Vagina (tissue), 2 donors: ENCODE data around the gene MTHFD1L. TPM values are rescaled to one million over a fixed set of nuclear protein-coding genes. Genes with fewer than 3 reads are reported as not detected.
"Not testable (repeated sequence)": the region's sequence is repeated elsewhere in the genome, so short reads cannot be mapped to it uniquely, and the experiment has no call there.

Experiments used
- DNase-seq, 2 donors: peaks; one replicate each; pipeline ENCODE4 v3.0.0-alpha.2; 2017; ENCODE audit errors: extremely low spot score in 2 of 2
- H3K27ac ChIP-seq: fragments of 200-600 bp; sonication (generic); one replicate; pipeline ENCODE4 v1.5.1; 2019
- H3K27me3 ChIP-seq: fragments of 200-600 bp; sonication (generic); one replicate; pipeline ENCODE4 v1.5.1; 2019
- H3K36me3 ChIP-seq, 2 donors: fragments of 200-600 bp; sonication (generic); one replicate each; pipeline ENCODE4 v1.5.1; 2017 to 2019
- H3K4me1 ChIP-seq: fragments of 200-600 bp; sonication (generic); one replicate; pipeline ENCODE4 v1.5.1; 2019
- H3K4me3 ChIP-seq, 2 donors: fragments of 200-600 bp; sonication (generic); 1 replicate in 1 of 2; 2 replicates in 1 of 2; pipeline ENCODE4 v1.5.1; 2016 to 2019
- H3K9me3 ChIP-seq: fragments of 200-600 bp; sonication (generic); one replicate; pipeline ENCODE4 v1.5.1; 2019
- CTCF ChIP-seq, 3 experiments: fragments of 450-650 bp in 2 of 3; fragments of 200-600 bp in 1 of 3; sonication (generic) in 1 of 3; IDR thresholded peaks; one replicate each; pipeline ENCODE4 v1.5.1; 2017 to 2019; ENCODE audit warnings: antibody characterized with exemption in 3 of 3, mild to moderate bottlenecking in 2 of 3, moderate library complexity in 2 of 3
- POLR2A ChIP-seq, 2 donors: fragments of 450-650 bp; IDR thresholded peaks; one replicate each; pipeline ENCODE4 v1.6.1; 2017; ENCODE audit warnings: antibody characterized with exemption in 2 of 2, mild to moderate bottlenecking in 2 of 2, moderate library complexity in 2 of 2
- POLR2AphosphoS5 ChIP-seq, 2 donors: sonication (generic); formaldehyde crosslinking; IDR thresholded peaks; one replicate each; pipeline ENCODE4 v1.9.0; 2017; ENCODE audit warnings: antibody characterized with exemption in 2 of 2, mild to moderate bottlenecking in 2 of 2, low read depth in 1 of 2; ENCODE audit not compliant: insufficient read depth in 1 of 2
- intact Hi-C: fragments of 100-400 bp; cut with DNase I; formaldehyde crosslinking; loops from one replicate; pipeline ENCODE4 v1.15.1; 2023
- total RNA-seq: library from RNA; depleted of rRNA; stranded (reverse); fragments of >200 nt; gene quantifications from one replicate; pipeline ENCODE4 v1.2.3, GENCODE V29; 2016

MTHFD1L gene
- total RNA-seq, 1 donor from 2014 or later, result 2.7 TPM

GRCh38 chr6:151040888-151041521 lies 175.5 kb downstream of the MTHFD1L start:
- peak; percentile 72 to 85 for TF ChIP-seq POLR2AphosphoS5 (IDR thresholded peaks at IDR 0.05; ENCODE audit: insufficient read depth in 1 of 2, low read depth in 1 of 2)
- TF ChIP-seq CTCF (IDR thresholded peaks at IDR 0.05), result peak in 2 of 3 experiments; percentile 16 to 19
- H3K27me3 ChIP-seq, H3K4me3 ChIP-seq, H3K36me3 ChIP-seq, H3K9me3 ChIP-seq, intact Hi-C loops: not testable (repeated sequence)
- peak in 1 of 2 donors; percentile 96 for DNase-seq
- Histone ChIP-seq H3K4me1 (peaks cover 36% of the 10 kb centered on the region), H3K27ac (peak overlapping the region; percentile 52)

GRCh38 chr6:151041686-151042085 lies 176.2 kb downstream of the MTHFD1L start:
- H3K27me3 ChIP-seq, result no peaks in the 10 kb centered on the region
- peak overlapping the region; percentile 52 for H3K27ac ChIP-seq
- TF ChIP-seq CTCF (IDR thresholded peaks at IDR 0.05), result no peak
- TF ChIP-seq POLR2A (IDR thresholded peaks at IDR 0.05), result no peak
- no peak for TF ChIP-seq POLR2AphosphoS5 (IDR thresholded peaks at IDR 0.05; ENCODE audit: insufficient read depth in 1 of 2, low read depth in 1 of 2)
- no peak overlapping the region for H3K4me3 ChIP-seq
- intact Hi-C loops, result no loop called here
- no peak for DNase-seq
- no peaks in the 10 kb centered on the region for H3K36me3 ChIP-seq
- H3K9me3 ChIP-seq, result no peaks in the 10 kb centered on the region
- peaks cover 34% of the 10 kb centered on the region for H3K4me1 ChIP-seq

GRCh38 chr6:151042911-151043330 lies 177.4 kb downstream of the MTHFD1L start:
- H3K36me3 ChIP-seq, H3K27me3 ChIP-seq, H3K9me3 ChIP-seq, H3K4me3 ChIP-seq, intact Hi-C loops, DNase-seq, H3K27ac ChIP-seq: not testable (repeated sequence)
- peaks cover 31% of the 10 kb centered on the region for H3K4me1 ChIP-seq

DNA sequence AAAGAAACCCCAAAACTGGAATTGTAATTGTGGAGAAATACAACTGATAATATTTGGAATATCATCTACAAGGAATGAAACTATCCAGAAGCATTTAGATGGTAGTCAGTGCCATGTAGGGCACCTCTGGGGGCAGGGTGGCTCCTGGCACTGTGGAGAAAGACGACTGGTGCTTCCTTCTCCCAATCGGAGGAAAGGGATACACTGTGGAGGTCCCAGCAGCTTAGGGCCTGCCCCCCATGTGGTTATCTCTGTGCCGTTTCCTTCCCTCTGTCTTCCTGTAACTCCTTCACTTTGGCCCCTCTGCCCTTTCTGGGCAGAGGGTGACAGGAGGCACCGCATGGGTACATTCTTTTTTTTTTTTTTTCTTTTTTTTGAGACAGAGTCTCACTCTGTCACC lies 178.4 kb downstream of the MTHFD1L start:
- no peak overlapping the region for H3K4me3 ChIP-seq
- no peaks in the 10 kb centered on the region for H3K9me3 ChIP-seq
- H3K27ac ChIP-seq, result peak overlapping the region; percentile 60
- no peaks in the 10 kb centered on the region for H3K27me3 ChIP-seq
- intact Hi-C loops, result no loop called here
- TF ChIP-seq POLR2A (IDR thresholded peaks at IDR 0.05) (no peak), CTCF (IDR thresholded peaks at IDR 0.05) (no peak), POLR2AphosphoS5 (IDR thresholded peaks at IDR 0.05; ENCODE audit: insufficient read depth in 1 of 2, low read depth in 1 of 2) (no peak)
- H3K4me1 ChIP-seq, result peaks cover 31% of the 10 kb centered on the region
- DNase-seq, result no peak
- H3K36me3 ChIP-seq, result no peaks in the 10 kb centered on the region

DNA sequence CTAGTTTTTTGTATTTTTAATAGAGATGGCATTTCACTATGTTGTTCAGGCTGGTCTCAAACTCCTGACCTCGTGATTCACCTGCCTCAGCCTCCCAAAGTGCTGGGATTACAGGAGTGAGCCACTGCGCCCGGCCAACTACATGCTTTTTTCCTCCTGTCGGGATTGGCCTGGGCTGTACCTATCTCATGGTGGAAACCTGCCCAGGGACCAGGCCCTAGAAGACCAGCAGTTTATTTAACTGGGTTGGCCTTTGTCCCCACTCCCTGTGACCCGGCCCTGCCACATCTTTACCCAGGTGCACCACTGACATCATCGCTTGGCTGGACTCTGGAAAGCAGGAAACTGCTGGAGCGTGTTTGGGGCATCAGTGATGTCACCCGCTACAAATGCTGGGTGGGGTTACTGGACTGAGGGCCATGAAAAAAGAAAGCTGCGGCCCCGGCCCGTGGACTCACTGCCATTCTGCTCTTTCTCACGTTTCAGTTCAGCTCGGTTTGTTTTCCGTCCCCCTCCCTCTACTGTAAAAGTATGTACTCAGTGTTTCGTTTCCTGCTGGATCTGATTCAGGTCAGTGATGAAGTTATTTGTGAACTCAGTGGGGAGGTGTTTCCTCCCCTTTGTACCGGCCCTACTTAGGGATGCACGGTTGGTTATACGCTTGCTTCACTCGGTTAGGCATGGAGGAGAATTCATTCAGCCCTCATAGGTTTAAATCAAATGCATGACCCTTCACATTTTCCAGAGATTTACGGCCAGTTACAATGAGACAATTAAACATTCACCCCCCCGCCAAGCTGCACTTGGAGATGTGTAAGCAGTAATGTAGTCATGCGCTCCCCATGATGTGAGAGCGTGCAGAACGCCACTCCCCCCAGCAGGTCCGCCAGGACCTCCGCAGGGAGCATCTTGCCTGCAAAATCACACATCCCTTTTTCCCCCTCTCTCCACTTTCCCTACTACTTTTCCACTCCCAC lies 179.3 kb downstream of the MTHFD1L start:
- DNase-seq, result no peak
- intact Hi-C loops, result no loop called here
- peak overlapping the region; percentile 60 for H3K27ac ChIP-seq

DNA sequence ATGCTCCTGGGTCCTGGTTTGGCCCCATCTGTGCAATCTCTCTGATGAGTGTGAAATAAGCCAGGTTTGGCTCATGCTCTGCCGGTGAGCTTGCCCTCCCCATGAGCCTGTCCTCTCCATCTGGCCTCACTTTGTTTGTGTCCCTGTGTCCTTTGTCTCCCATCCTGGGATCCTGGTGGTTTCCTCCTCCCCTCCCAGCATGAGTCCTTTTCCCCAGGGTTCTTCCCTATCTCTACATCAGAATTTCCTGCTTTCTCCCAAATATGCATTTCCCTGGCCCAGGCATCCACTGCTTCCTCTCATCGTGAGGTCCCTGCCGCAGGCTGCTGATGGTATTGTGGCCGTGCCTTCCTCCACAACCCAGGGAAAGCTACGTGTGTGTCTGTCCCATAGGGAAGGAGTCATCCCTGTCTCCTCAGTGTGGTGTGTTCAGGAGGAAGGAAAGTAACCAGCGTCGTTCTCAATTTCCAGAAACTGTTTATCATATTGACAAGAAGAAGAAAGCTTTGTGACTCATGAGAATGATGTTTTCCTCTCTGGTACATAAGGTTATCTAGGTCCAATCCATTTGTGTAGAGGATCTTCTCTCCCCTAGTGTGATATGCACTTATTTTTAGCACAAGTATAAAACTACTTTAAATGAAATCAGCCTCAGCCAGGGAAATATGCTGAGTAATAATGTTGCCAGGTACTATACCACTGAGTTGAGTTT lies 180.2 kb downstream of the MTHFD1L start:
- H3K27me3 ChIP-seq, H3K9me3 ChIP-seq, DNase-seq, H3K4me3 ChIP-seq, H3K36me3 ChIP-seq, intact Hi-C loops: not testable (repeated sequence)
- Histone ChIP-seq H3K4me1 (peaks cover 29% of the 10 kb centered on the region), H3K27ac (peak overlapping the region; percentile 60)

More for the DNA sequence above, 179.3 kb downstream of the MTHFD1L start:
- Histone ChIP-seq H3K36me3 (no peaks in the 10 kb centered on the region), H3K4me3 (peak overlapping the region; percentile 3 to 33), H3K27me3 (no peaks in the 10 kb centered on the region), H3K4me1 (peaks cover 31% of the 10 kb centered on the region), H3K9me3 (no peaks in the 10 kb centered on the region)
- TF ChIP-seq CTCF (IDR thresholded peaks at IDR 0.05), result no peak
- TF ChIP-seq POLR2A (IDR thresholded peaks at IDR 0.05), result no peak
- no peak for TF ChIP-seq POLR2AphosphoS5 (IDR thresholded peaks at IDR 0.05; ENCODE audit: insufficient read depth in 1 of 2, low read depth in 1 of 2)
